Activated naive CD8-positive, alpha-beta T cell treated with anti-CD3 and anti-CD28 coated beads, Interleukin-2, amount 50 U/mL, for 24 hours (primary cell): ENCODE data around the gene MYO1A.

Experiments
- ATAC-seq: fragments of 150-1000 bp; cut with Tn5 transposase; one replicate; pipeline ENCODE4 v1.10.0; 2021
- DNase-seq: peaks from one replicate; pipeline ENCODE4 v3.0.0; 2021
- H3K27ac Mint-ChIP-seq: one replicate; pipeline ENCODE4 v1.8.0; 2021; ENCODE audit warnings: mild to moderate bottlenecking, mixed read lengths
- H3K27me3 Mint-ChIP-seq: one replicate; pipeline ENCODE4 v1.8.0; 2021; ENCODE audit warnings: mixed read lengths
- H3K36me3 Mint-ChIP-seq: one replicate; pipeline ENCODE4 v1.8.0; 2021; ENCODE audit warnings: low read depth, mixed read lengths
- H3K4me1 Mint-ChIP-seq: one replicate; pipeline ENCODE4 v1.8.0; 2021; ENCODE audit warnings: mixed read lengths
- H3K4me3 Mint-ChIP-seq: one replicate; pipeline ENCODE4 v1.8.0; 2021; ENCODE audit warnings: mild to moderate bottlenecking, moderate library complexity, mixed read lengths
- H3K9me3 Mint-ChIP-seq: one replicate; pipeline ENCODE4 v1.8.0; 2021; ENCODE audit warnings: mixed read lengths

MYO1A gene

DNA sequence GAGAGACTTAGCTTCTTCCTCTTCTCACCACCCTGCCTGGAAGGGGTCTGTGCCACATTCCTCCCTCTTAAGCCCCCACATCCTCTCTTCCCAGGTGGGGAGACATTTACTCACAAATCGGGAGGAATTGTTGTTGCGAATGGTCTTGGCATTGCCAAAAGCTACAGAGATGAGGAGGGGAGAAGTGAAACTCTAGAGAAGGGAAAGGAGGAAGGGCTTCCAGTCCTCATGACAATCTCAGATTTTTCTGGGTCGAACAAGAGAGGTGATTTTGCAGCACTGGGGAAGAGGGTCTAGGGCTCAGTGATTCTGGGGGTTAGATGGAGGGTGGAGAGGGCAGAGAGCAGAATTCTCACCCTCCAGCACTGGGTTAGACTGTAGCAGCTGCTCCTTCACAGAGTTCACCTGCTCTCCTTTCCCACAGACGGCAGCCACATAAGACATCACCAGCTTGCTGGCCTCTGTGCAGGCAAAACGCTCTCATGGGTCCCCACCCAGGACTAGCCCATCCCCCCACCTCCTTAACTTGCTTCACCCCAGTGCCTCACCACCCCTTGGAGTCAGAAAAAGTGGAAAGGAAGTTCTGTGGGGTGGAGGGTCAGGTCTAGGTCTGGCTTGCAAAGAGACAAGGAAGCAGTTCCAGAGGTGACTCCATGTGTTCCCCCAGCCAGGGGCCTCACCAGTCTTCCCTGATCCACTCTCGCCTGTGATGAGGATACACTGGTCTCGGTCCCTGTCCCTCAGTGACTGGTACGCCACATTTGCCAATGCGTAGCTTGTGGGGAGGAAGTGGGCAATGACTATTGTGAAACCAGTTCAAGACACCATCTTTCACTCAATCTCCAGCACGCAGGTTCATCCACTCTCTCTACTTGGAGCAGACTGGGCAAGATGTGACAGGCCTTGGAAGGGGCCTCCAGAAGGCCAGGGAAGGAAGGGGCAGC, 2.7 kb downstream of the MYO1A start:
- peak; percentile 93 for ATAC-seq
- Mint-ChIP-seq H3K36me3 (no peaks in the 10 kb centered on the region), H3K4me3 (peak overlapping the region; percentile 5)

DNA sequence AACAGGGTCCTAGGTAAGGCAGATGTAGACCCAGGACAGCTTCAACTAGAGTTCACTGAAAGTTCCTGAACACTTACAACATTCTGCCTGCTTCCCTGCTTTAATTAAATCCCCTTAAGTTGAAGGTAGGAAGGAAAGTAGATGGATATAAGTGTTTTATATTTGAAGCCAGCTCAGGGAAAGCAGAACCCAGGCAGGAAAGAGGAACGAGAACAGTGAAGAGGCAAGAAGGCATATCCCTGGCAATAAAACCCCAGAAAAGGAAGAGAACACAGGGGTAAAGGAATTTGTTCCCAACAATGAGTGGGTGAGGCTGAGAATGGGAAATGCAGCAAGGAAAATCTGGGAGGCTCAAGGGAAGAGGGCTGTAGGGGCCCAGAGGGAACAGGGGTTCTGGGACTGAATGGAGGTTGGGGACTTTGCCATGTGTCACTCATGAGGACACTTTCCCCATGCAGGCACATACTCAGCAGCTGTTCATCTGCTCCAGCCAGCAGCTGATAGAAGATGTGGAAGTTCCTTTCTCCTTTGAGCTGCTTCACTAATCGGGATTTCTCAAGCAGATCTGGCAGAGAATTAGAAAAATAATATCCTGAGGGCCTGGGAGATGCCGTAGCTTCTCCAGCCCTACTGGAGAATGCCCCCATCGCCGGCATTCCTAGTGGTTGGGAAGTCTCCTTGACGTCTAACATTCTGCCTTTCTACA, 3.7 kb downstream of the MYO1A start:
- ATAC-seq (no peak), DNase-seq (no peak)
- no peaks in the 10 kb centered on the region for H3K9me3 Mint-ChIP-seq
- H3K36me3 Mint-ChIP-seq, result no peaks in the 10 kb centered on the region
- H3K4me3 Mint-ChIP-seq, result no peak overlapping the region
- H3K27me3 Mint-ChIP-seq, result no peaks in the 10 kb centered on the region
- peaks cover 50% of the 10 kb centered on the region for H3K4me1 Mint-ChIP-seq
- H3K27ac Mint-ChIP-seq, result peak overlapping the region; percentile 81

More for the DNA sequence above, 2.7 kb downstream of the MYO1A start:
- Mint-ChIP-seq H3K4me1 (peaks cover 55% of the 10 kb centered on the region), H3K9me3 (no peaks in the 10 kb centered on the region), H3K27ac (peak overlapping the region; percentile 81), H3K27me3 (no peaks in the 10 kb centered on the region)
- peak; percentile 70 for DNase-seq

DNA sequence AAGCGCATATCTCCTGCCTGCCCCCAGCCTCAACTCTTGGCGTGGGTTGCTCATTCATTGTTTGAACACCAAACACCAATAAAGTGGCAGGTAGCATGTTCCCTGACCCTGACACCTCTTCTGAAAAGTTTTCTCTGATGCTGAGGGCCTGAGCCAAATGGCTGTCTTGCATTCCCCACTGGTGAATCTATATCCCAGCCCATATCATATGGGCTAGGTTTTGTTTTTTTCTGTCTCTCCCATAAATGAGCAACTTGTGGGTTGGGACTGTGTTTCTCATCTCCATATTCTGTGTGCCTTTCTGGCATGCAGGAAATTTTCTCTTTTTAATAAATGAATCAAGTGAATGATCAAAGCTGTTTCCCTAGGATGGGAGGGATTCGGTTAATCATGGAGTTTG, 5.0 kb downstream of the MYO1A start:
- no peaks in the 10 kb centered on the region for H3K9me3 Mint-ChIP-seq
- DNase-seq (no peak), ATAC-seq (no peak)
- no peak overlapping the region for H3K4me3 Mint-ChIP-seq
- no peaks in the 10 kb centered on the region for H3K27me3 Mint-ChIP-seq
- H3K36me3 Mint-ChIP-seq, result no peaks in the 10 kb centered on the region
- H3K27ac Mint-ChIP-seq, result no peak overlapping the region
- peaks cover 46% of the 10 kb centered on the region for H3K4me1 Mint-ChIP-seq

DNA sequence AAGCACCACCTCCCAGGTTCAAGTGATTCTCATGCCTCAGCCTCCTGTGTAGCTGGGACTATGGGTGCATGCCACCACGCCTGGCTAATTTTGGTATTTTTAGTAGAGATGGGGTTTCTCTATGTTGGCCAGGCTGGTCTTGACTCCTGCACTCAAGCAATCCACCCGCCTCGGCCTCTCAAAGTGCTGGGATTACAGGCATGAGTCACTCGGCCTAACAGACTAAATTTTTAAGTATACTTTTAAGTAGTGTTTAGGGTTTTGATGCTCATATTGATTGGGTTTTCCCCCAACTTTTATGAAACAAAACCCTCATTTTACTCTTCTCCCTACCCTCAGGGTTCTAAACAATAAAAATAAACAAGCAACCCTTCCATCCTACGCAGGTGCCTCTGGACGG, 5.5 kb downstream of the MYO1A start:
- no peaks in the 10 kb centered on the region for H3K36me3 Mint-ChIP-seq
- peaks cover 46% of the 10 kb centered on the region for H3K4me1 Mint-ChIP-seq
- no peaks in the 10 kb centered on the region for H3K9me3 Mint-ChIP-seq
- no peak overlapping the region for H3K4me3 Mint-ChIP-seq
- no peaks in the 10 kb centered on the region for H3K27me3 Mint-ChIP-seq
- H3K27ac Mint-ChIP-seq, result no peak overlapping the region
- ATAC-seq, result no peak
- DNase-seq, result no peak

DNA sequence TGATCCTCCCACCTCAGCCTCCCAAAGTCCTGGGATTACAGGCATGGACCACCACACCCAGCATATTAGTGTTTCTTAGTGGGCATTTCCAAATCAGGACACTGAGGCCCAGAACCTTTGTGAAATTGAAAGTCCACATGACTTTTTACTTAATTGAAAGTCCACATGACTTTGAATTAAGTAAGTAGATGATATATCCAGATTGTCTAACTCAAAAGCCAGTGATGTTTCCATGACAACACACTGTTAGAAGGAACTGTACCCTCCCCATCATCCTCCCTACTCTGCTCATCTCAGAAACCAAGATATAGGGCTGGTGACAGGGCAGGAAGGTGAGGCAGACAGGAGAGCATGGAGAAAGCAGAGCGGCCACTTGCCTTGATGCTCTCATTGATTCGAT, 7.2 kb downstream of the MYO1A start:
- no peak overlapping the region for H3K27ac Mint-ChIP-seq
- H3K4me1 Mint-ChIP-seq, result peaks cover 30% of the 10 kb centered on the region
- H3K4me3 Mint-ChIP-seq, result no peak overlapping the region
- no peaks in the 10 kb centered on the region for H3K9me3 Mint-ChIP-seq
- no peaks in the 10 kb centered on the region for H3K36me3 Mint-ChIP-seq
- no peak for DNase-seq
- no peaks in the 10 kb centered on the region for H3K27me3 Mint-ChIP-seq
- ATAC-seq, result no peak

DNA sequence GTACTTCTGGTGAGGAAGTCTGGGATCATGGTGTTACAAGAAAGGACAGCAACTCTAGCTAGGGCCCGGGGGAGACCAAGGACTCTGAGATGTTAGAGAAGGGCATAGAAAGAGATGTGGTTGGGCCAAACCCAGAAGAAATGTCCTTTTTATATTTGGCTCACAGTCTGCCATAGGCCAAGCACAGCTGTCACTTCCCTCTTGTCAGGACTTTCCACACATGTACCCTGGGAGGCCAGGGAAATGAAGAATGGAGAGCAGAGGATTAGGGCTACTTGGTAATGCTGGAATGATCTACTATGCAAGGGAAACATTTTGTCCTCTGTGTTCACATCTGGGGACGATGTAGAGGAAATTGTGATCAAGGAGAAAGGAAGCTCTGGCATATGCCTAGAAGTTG, 9.2 kb downstream of the MYO1A start:
- no peak for ATAC-seq
- H3K27me3 Mint-ChIP-seq, result no peaks in the 10 kb centered on the region
- H3K4me1 Mint-ChIP-seq, result peaks cover 11% of the 10 kb centered on the region
- no peak for DNase-seq
- no peaks in the 10 kb centered on the region for H3K36me3 Mint-ChIP-seq
- no peak overlapping the region for H3K4me3 Mint-ChIP-seq
- H3K9me3 Mint-ChIP-seq, result no peaks in the 10 kb centered on the region
- H3K27ac Mint-ChIP-seq, result no peak overlapping the region

DNA sequence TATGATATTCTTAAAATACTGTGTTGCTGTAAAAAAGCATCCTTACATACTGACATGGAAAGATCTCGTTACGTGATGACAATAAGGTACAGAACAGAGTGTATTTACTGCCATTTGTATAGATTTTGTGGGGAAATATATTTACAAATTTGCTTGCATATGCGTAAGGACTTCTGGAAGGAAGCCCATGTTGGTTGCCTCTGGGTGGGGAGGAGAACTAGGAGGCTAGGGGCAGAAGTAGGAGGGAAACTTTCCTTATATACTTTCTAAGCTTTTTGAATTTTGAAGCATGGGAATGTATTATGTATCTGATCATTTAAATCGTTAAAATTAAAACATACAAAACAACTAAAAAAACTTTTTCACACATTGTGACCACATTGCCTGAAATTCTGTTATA, 9.7 kb downstream of the MYO1A start:
- Mint-ChIP-seq H3K36me3 (no peaks in the 10 kb centered on the region), H3K4me3 (no peak overlapping the region), H3K27me3 (no peaks in the 10 kb centered on the region), H3K27ac (no peak overlapping the region), H3K4me1 (peaks cover 6% of the 10 kb centered on the region), H3K9me3 (no peaks in the 10 kb centered on the region)
- ATAC-seq (no peak), DNase-seq (no peak)

DNA sequence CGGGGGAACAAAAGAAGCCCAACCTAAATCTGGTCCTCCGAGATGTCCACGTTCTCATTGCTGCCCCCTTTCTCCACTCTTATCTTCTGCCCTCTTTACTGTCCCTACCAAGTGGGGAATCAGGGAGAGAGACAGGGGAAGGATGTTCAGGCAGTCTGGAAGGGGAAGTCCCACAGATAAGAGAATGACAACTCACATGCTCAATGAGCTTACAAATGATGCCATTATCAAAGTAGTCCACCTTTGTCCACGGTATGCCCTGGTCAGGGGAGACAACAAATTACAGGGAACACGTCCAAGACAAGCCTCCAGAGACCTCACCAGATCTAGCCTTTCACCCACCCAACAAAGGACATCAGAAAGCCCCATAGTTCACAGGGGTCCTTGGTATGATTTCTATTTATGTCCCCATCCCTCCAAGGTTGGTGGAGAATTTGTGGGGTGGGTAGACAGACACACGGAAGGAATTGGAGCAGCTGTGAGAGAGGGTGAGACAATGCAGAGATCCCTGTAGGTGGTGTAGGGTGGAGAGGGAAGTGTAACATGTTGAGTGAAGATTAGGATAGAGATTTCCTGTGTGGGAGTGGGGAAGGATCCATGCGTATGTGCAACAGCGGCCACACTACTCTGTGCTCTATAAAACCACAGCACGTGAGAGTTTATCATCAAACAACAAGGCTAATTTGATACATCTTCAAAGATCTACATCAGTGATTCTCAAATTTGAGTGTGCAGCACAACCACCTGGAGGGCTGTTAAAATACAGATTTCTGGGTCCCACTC, 10.7 kb downstream of the MYO1A start:
- no peaks in the 10 kb centered on the region for H3K9me3 Mint-ChIP-seq
- no peaks in the 10 kb centered on the region for H3K4me1 Mint-ChIP-seq
- no peak for DNase-seq
- no peak for ATAC-seq
- H3K27ac Mint-ChIP-seq, result no peak overlapping the region
- no peaks in the 10 kb centered on the region for H3K27me3 Mint-ChIP-seq
- no peak overlapping the region for H3K4me3 Mint-ChIP-seq
- H3K36me3 Mint-ChIP-seq, result no peaks in the 10 kb centered on the region

DNA sequence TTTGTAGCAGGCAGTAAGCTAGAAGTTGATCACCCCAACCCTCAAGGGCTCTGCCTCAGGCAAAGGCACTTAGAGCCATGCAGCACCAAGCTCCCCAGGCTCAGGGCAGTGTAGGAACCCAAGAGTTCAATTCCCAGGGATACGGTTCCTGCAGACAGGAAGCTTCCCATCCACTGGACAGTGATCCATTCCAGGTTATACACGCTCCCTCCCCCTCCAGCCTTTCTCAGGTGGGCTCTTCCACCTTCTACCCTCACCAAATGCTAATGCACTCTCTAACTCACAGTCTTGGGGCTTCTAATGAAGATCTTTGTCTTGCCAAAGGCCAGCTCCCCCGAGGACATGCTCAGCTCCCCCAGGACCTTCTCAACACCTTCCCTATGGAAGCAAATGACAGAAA, 12.7 kb downstream of the MYO1A start:
- Mint-ChIP-seq H3K27ac (no peak overlapping the region), H3K4me1 (no peaks in the 10 kb centered on the region)

DNA sequence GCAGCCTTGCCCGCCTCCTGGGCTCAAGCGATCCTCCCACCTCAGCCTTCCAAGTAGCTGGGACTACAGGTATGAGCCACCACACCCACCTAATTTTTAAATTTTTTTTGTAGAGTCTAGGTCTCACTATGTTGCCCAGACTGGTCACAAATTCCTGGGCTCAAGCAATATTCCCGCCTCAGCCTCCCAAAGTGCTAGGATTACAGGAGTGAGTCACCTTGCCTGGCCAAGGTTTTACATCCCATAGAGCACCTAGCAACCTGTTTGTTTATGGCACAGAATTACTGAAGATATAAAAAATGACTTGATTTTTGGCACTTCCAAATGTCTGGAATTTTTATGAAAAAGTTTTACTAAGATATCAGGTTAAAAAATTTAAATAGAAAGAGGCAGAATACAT, 16.5 kb downstream of the MYO1A start:
- Mint-ChIP-seq H3K4me1 (peaks cover 18% of the 10 kb centered on the region), H3K9me3 (no peaks in the 10 kb centered on the region), H3K36me3 (no peaks in the 10 kb centered on the region), H3K27ac (no peak overlapping the region), H3K4me3 (no peak overlapping the region), H3K27me3 (no peaks in the 10 kb centered on the region)
- DNase-seq, result no peak
- no peak for ATAC-seq

More for the DNA sequence above, 12.7 kb downstream of the MYO1A start:
- Mint-ChIP-seq H3K36me3 (no peaks in the 10 kb centered on the region), H3K4me3 (no peak overlapping the region), H3K27me3 (no peaks in the 10 kb centered on the region), H3K9me3 (no peaks in the 10 kb centered on the region)
- no peak for ATAC-seq
- no peak for DNase-seq

DNA sequence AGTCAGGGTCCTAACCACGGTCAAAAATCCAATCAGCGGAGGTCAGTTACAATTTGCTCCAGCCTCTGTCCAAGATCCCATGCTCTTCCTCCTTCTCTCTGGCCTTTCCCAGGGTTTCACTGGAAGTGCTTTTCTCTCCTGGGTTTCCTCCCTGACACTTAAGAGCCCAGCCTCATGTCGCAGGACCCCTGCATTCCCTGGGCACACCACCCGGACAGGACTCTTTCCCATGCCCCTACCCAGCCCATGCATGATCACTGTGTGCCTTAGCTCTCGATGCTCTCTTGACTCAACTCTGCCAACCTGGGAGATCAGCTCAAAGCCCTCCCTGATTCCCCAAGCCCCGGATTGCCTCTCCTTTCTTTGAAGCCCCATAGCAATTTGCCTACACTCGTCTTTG, 18.1 kb downstream of the MYO1A start:
- H3K36me3 Mint-ChIP-seq, result no peaks in the 10 kb centered on the region
- H3K27ac Mint-ChIP-seq, result no peak overlapping the region
- no peak overlapping the region for H3K4me3 Mint-ChIP-seq

DNA sequence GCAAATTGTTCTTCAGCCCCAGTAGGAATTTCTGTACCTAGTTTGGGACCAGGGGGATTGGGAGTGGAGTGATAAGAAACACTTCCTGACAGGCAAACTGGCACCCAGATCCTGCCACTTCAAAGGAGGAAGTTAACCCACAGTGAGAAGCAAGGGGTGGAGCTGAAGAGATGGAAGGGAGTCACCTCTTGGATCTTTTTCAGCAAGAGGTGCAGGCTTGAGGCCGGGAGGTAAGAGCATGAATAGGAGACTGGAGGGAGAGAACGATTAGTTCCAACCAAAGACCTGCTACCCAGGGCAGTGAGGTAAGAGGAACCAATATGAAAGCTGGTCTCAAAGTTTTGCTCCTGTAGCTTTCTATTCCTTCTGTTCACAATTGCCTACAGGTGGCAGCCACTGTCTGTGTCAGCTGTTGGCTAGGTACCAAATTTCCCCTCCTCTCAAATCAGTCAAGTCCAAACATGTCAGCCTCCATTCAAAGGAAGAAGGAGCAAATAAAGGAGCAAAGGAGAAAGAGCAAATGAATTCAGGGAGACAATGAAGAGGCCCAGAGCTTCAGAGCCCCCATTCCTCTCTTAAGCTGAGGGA, 18.7 kb downstream of the MYO1A start:
- ATAC-seq (no peak), DNase-seq (no peak)
- Mint-ChIP-seq H3K9me3 (no peaks in the 10 kb centered on the region), H3K27me3 (no peaks in the 10 kb centered on the region), H3K4me3 (no peak overlapping the region), H3K36me3 (no peaks in the 10 kb centered on the region), H3K4me1 (peaks cover 39% of the 10 kb centered on the region), H3K27ac (peak overlapping the region; percentile 6)

More for the DNA sequence above, 18.1 kb downstream of the MYO1A start:
- no peaks in the 10 kb centered on the region for H3K9me3 Mint-ChIP-seq
- DNase-seq (no peak), ATAC-seq (no peak)
- no peaks in the 10 kb centered on the region for H3K27me3 Mint-ChIP-seq
- peaks cover 34% of the 10 kb centered on the region for H3K4me1 Mint-ChIP-seq

DNA sequence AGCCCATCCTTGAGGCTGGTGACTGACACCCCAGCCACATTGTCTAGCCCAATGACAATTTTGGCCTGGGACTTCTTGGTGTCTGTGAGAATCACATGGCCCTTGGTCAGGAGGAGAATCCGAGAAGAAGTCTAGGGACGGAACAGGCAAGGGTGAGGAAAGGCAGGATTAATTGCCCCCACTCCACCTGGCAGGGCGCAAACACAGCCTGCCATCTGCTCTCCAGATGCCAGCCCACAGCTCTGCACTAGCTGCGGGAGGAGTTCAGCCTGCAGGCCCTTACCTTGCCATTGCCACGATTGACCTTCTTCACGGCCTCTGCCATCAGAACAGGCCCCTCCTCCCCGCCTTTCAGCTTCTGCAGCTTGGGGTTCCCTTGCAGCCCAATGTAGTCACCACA, 20.5 kb downstream of the MYO1A start:
- no peak overlapping the region for H3K4me3 Mint-ChIP-seq
- no peak for ATAC-seq
- no peak overlapping the region for H3K27ac Mint-ChIP-seq
- peaks cover 43% of the 10 kb centered on the region for H3K4me1 Mint-ChIP-seq
- H3K27me3 Mint-ChIP-seq, result no peaks in the 10 kb centered on the region
- no peak for DNase-seq
- H3K9me3 Mint-ChIP-seq, result no peaks in the 10 kb centered on the region
- no peaks in the 10 kb centered on the region for H3K36me3 Mint-ChIP-seq

DNA sequence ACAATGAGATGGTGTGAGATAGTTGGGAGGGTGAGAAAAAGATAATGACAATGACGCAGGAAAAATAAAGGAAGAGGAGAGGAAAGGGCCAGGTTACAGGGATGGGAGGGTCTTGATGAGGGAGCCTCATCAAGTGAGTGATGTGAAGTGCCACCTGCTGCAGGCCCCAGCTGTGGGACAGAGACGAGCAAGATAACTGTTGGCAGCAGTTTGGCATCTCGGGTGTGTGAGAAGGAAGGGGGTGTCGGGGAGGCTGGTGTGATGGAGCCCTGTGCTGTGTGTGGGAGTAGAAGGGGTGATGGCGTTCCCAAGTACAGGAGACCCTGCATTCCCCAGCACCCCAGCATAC, 22.1 kb downstream of the MYO1A start:
- H3K4me1 Mint-ChIP-seq, result peaks cover 43% of the 10 kb centered on the region

More for the DNA sequence above, 22.1 kb downstream of the MYO1A start:
- peak overlapping the region; percentile 91 for H3K27ac Mint-ChIP-seq
- no peaks in the 10 kb centered on the region for H3K36me3 Mint-ChIP-seq
- no peaks in the 10 kb centered on the region for H3K9me3 Mint-ChIP-seq
- H3K27me3 Mint-ChIP-seq, result no peaks in the 10 kb centered on the region
- H3K4me3 Mint-ChIP-seq, result peak overlapping the region; percentile 54
- peak; percentile 67 for ATAC-seq
- no peak for DNase-seq
